Breast epithelium (tissue), 4 donors: ENCODE measurements around the gene STRIP1. TPM values are rescaled to one million over a fixed set of nuclear protein-coding genes. Genes with fewer than 3 reads are reported as not detected.

Experiments
- DNase-seq, 2 donors: peaks; one replicate each; pipeline ENCODE4 v3.0.0-alpha.2; 2019; ENCODE audit warnings: low spot score in 2 of 2
- H3K27ac ChIP-seq, 2 donors: fragments of 200-600 bp; sonication (generic) in 1 of 2; one replicate each; pipeline ENCODE4 v1.5.1; 2016 to 2019; ENCODE audit warnings: mild to moderate bottlenecking in 1 of 2
- H3K27me3 ChIP-seq, 2 donors: fragments of 200-600 bp; sonication (generic) in 1 of 2; one replicate each; pipeline versions ENCODE4 v1.5.1 to v1.6.0; 2017 to 2019; ENCODE audit warnings: control low read depth in 1 of 2, mild to moderate bottlenecking in 1 of 2
- H3K36me3 ChIP-seq: fragments of 200-600 bp; one replicate; pipeline ENCODE4 v1.5.1; 2019
- H3K4me1 ChIP-seq, 2 donors: fragments of 200-600 bp; sonication (generic); one replicate each; pipeline ENCODE4 v1.5.1; 2016 to 2019; ENCODE audit warnings: control low read depth in 1 of 2
- H3K4me3 ChIP-seq, 3 donors: fragments of 200-600 bp; sonication (generic); 1 replicate in 2 of 3; 2 replicates in 1 of 3; pipeline ENCODE4 v1.5.1; 2016 to 2019; ENCODE audit warnings: mild to moderate bottlenecking in 3 of 3, moderate library complexity in 2 of 3
- H3K9me3 ChIP-seq, 2 donors: fragments of 200-600 bp; sonication (generic) in 1 of 2; one replicate each; pipeline ENCODE4 v1.5.1; 2016 to 2019; ENCODE audit warnings: control low read depth in 1 of 2
- POLR2A ChIP-seq: fragments of 450-650 bp; IDR thresholded peaks from one replicate; pipeline ENCODE4 v1.6.1; 2016; ENCODE audit warnings: antibody characterized with exemption, mild to moderate bottlenecking, moderate library complexity
- POLR2AphosphoS5 ChIP-seq, 3 donors: sonication (generic); formaldehyde crosslinking; IDR thresholded peaks; one replicate each; pipeline ENCODE4 v1.6.1; 2017; ENCODE audit warnings: antibody characterized with exemption in 3 of 3
- intact Hi-C: fragments of 100-400 bp; cut with DNase I; formaldehyde crosslinking; loops from one replicate; pipeline ENCODE4 v1.15.1; 2023; ENCODE audit warnings: low total_unique reads
- total RNA-seq, 3 donors: library from RNA; depleted of rRNA; stranded (reverse); fragments of >200 nt; gene quantifications; one replicate each; pipeline ENCODE4 v1.1.0, GENCODE V29; 2016
- TF ChIP-seq, protein P1 (sequence below), 3 donors: fragments of 450-650 bp; IDR thresholded peaks; one replicate each; pipeline ENCODE4 v1.5.1; 2016 to 2017; ENCODE audit warnings: antibody characterized with exemption in 3 of 3, mild to moderate bottlenecking in 3 of 3, moderate library complexity in 3 of 3

The STRIP1 gene
- total RNA-seq, 3 donors from 2014 or later: 35.7 to 59.0 (median 56.6) TPM

DNA sequence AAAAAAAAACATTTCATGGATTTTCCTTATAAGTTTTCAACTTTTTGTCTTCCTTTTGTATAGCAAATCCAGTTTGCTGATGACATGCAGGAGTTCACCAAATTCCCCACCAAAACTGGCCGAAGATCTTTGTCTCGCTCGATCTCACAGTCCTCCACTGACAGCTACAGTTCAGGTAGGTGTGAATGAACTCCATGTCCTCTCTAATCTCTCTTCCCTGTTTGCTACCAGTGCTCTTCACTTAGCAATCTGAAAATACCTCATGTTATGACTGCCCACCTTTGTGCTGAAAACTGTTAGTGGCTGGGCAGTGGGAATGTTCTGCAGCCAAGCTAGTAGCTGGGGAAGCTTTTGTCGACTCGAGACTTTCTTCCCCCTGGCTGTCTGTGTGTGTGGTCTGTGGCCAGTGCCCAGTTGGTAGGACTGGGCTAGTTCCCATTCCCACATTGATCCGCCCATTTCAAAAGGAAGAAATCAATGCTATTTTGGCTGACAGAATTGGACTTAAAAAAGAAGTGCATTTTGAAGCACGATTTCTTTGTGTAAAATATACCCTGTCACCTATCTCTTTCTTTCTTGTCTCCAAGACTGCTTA is 25.4 kb upstream of the STRIP1 start:
- peaks cover 11% of the 10 kb centered on the region for H3K36me3 ChIP-seq
- H3K4me1 ChIP-seq: peaks cover 0 to 7% of the 10 kb centered on the region in 2 donors
- no peak overlapping the region for H3K27ac ChIP-seq
- H3K9me3 ChIP-seq: no peaks in the 10 kb centered on the region
- TF ChIP-seq POLR2A (no peak), POLR2AphosphoS5 (IDR thresholded peaks at IDR 0.05) (no peak)
- TF ChIP-seq, protein P1, sequence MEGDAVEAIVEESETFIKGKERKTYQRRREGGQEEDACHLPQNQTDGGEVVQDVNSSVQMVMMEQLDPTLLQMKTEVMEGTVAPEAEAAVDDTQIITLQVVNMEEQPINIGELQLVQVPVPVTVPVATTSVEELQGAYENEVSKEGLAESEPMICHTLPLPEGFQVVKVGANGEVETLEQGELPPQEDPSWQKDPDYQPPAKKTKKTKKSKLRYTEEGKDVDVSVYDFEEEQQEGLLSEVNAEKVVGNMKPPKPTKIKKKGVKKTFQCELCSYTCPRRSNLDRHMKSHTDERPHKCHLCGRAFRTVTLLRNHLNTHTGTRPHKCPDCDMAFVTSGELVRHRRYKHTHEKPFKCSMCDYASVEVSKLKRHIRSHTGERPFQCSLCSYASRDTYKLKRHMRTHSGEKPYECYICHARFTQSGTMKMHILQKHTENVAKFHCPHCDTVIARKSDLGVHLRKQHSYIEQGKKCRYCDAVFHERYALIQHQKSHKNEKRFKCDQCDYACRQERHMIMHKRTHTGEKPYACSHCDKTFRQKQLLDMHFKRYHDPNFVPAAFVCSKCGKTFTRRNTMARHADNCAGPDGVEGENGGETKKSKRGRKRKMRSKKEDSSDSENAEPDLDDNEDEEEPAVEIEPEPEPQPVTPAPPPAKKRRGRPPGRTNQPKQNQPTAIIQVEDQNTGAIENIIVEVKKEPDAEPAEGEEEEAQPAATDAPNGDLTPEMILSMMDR (IDR thresholded peaks at IDR 0.05): no peak
- intact Hi-C loops: loop anchor here (2.0 kb wide), 1 partner anchor 50 kb away; no protein-coding TSS in a partner anchor
- no peak overlapping the region for H3K4me3 ChIP-seq
- no peaks in the 10 kb centered on the region for H3K27me3 ChIP-seq
- no peak for DNase-seq

DNA sequence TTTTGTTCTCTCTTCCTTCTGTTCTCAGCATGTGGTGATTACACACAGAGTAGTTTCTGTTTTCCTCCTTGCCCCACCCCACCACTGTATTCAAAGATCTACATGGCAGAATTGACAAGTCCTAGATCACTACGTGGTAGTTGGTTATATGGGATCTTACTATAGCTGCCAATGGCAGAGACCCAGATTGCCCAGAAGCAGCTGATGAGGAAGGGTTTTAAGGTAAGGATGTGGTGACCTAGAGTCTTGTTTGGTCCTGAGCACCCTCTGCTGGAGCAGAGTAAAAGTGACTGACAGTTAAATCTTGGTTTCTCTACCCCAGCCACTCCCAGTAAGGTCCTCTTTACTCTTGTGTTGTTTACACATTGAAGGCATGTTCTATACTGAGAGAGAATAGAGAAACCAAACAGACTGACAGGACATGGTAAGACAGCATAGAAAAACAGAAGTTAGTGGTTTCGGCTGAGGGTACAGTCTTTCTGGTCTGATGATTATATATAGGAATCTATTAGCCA is 22.8 kb upstream of the STRIP1 start:
- intact Hi-C loops: no loop called here
- Histone ChIP-seq H3K4me3 (no peak overlapping the region), H3K36me3 (peaks cover 16% of the 10 kb centered on the region), H3K4me1 (no peaks in the 10 kb centered on the region), H3K9me3 (no peaks in the 10 kb centered on the region), H3K27ac (no peak overlapping the region), H3K27me3 (no peaks in the 10 kb centered on the region)
- DNase-seq: no peak
- TF ChIP-seq POLR2AphosphoS5 (IDR thresholded peaks at IDR 0.05): no peak
- no peak for TF ChIP-seq POLR2A
- TF ChIP-seq, protein P1 (IDR thresholded peaks at IDR 0.05): peak in 2 of 3 donors; percentile 32 to 51

DNA sequence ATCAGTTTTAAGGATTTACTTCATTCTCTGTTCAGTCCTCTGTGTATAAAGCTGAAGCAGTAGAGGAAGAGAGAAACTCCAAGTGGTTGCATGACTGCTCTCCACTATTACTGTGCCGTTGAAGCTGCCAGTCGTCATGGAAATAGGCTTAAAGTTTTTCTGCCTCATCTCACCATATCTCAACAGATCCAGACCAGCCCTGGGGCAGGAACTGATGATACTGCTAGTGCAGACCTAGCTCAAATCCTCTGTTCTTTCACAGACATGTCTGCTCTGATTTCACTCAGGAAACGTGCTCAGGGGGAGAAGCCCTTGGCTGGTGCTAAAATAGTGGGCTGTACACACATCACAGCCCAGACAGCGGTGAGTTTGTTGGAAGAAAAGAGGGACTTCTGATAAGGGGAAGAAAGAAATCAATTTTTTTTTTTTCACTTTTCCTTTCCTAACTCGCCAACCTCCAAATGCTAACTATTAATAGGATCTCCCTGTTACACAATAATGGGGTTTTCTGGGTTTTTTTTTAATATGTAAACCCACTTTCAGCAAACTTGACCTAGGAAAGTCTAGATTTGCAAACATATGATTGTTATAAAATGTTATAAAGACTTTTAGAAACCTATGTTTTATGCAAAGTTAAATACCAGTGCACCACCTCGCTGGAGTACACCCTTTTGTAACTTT is 22.2 kb upstream of the STRIP1 start:
- no peaks in the 10 kb centered on the region for H3K27me3 ChIP-seq
- DNase-seq: no peak
- H3K27ac ChIP-seq: no peak overlapping the region
- intact Hi-C loops: no loop called here
- H3K36me3 ChIP-seq: peaks cover 20% of the 10 kb centered on the region
- H3K4me3 ChIP-seq: no peak overlapping the region
- TF ChIP-seq POLR2AphosphoS5 (IDR thresholded peaks at IDR 0.05) (no peak), POLR2A (no peak)
- TF ChIP-seq, protein P1 (IDR thresholded peaks at IDR 0.05): no peak
- no peaks in the 10 kb centered on the region for H3K4me1 ChIP-seq
- no peaks in the 10 kb centered on the region for H3K9me3 ChIP-seq

DNA sequence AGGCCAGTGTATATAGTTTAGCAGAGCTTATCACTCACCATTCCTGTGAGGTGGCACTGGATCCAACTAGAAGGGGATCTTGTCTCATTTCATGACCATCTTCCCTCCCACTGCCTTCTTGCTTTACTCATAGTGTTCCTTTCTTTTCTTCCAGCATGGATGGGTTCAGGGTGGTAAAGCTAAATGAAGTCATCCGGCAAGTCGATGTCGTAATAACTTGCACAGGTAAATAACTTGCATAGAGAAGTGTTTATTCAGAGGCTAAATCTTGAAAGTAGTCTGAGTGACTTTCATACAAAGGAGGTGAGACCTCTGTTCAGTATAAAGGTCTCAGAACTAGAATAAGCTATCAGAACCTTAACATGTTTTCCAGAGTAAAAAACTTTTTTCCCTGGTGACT is 16.6 kb upstream of the STRIP1 start:
- no peaks in the 10 kb centered on the region for H3K4me1 ChIP-seq
- peaks cover 14% of the 10 kb centered on the region for H3K36me3 ChIP-seq
- H3K27me3 ChIP-seq: no peaks in the 10 kb centered on the region
- TF ChIP-seq POLR2A: no peak
- no peak for TF ChIP-seq POLR2AphosphoS5 (IDR thresholded peaks at IDR 0.05)
- TF ChIP-seq, protein P1 (IDR thresholded peaks at IDR 0.05): no peak
- no peak overlapping the region for H3K27ac ChIP-seq
- no peak overlapping the region for H3K4me3 ChIP-seq
- intact Hi-C loops: no loop called here
- no peaks in the 10 kb centered on the region for H3K9me3 ChIP-seq
- no peak for DNase-seq

DNA sequence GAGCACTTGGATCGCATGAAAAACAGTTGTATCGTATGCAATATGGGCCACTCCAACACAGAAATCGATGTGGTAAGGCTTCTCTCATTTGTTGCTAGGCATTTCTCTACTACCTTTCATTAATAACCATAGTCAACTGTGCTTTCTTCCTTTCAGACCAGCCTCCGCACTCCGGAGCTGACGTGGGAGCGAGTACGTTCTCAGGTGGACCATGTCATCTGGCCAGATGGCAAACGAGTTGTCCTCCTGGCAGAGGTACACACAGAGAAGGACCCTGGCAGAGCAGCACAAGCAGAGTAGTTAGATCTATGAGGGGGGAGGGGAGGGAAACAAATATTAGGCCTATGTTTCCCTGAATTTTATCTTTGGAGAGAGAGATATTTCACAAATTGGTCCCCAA is 16.0 kb upstream of the STRIP1 start:
- no peak for DNase-seq
- H3K36me3 ChIP-seq: peaks cover 14% of the 10 kb centered on the region
- no peak for TF ChIP-seq POLR2AphosphoS5 (IDR thresholded peaks at IDR 0.05)
- TF ChIP-seq, protein P1 (IDR thresholded peaks at IDR 0.05): no peak
- TF ChIP-seq POLR2A: no peak
- no peaks in the 10 kb centered on the region for H3K9me3 ChIP-seq
- H3K27me3 ChIP-seq: no peaks in the 10 kb centered on the region
- intact Hi-C loops: no loop called here
- no peak overlapping the region for H3K4me3 ChIP-seq
- no peaks in the 10 kb centered on the region for H3K4me1 ChIP-seq
- H3K27ac ChIP-seq: no peak overlapping the region
